ENCODE measurements around the gene AKTIP.

DNA sequence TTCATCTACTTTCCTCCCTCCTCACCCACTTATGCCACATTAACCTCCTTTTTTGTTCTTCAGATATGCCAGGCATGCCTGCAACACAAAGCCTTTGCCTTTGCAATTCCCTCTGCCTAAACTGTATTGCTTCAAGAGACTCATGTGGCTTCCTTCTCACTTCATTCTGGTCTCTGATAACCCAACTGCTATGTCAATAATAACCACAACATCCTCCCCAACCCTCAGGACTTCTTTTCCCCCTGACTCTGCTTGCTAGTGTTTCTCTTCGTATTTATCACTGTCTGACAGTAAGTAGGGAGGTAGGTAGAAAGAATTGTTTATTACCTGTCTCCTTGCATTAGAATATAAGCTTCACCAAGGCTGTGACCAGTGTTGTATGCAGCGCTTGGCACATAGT lies 46.4 kb downstream of the AKTIP start:
- TF ChIP-seq GATA2 (IDR thresholded peaks at IDR 0.05; ENCODE audit: low read depth, low read length) (no peak), GATA3 (IDR thresholded peaks at IDR 0.05; ENCODE audit: low read depth, low read length) (no peak)
